Measurements from ENCODE around the gene GALM.

GALM gene

GRCh38 chr2:38778687-38779082 is 112.8 kb downstream of the GALM start:
- no peak for ATAC-seq

DNA sequence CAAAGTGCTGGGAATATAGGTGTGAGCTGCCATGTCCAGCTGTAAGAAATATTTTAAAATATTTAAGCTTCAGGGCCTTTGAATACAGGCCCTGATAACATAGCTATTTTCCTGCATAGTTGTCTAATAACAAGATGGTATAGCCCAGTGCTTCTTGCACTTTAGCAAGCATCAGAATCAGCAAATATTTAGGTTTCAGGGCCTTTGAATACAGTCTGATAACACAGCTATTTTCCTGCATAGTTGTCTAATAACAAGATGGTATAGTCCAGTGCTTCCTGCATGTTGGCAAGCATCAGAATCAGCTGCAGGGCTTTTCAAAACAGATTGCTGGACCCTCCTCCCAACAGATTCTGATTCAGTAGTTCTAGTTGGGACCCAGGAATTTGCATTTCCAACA is 117.7 kb downstream of the GALM start:
- ATAC-seq, result no peak
